NCI-H2029 (cell line): ENCODE data around the gene NAT9.

ENCODE experiments used
- DNase-seq: peaks from one replicate; lab custom pipeline; 2025; lab: John Stamatoyannopoulos, UW

The NAT9 gene

DNA sequence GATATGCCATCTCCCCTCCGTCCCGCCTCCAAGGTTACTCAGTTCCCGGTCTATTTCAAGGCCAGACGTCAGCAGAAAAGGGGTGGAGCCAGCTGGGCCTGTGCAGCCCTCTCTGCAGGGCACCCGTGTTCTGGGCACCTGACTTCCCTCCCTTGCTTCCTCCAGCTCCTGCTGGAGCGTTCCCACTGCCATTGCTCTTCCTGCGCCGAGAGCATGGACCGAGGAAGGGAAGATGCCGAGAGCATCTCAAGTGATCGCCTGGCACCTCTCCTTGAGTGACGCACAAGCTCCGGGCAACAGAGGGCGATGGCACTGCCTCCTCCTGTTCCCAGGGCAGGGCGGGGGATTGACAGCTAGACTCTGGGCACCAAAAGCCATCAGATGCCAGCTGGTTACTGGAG is 29.4 kb upstream of the NAT9 start:
- no peak for DNase-seq

DNA sequence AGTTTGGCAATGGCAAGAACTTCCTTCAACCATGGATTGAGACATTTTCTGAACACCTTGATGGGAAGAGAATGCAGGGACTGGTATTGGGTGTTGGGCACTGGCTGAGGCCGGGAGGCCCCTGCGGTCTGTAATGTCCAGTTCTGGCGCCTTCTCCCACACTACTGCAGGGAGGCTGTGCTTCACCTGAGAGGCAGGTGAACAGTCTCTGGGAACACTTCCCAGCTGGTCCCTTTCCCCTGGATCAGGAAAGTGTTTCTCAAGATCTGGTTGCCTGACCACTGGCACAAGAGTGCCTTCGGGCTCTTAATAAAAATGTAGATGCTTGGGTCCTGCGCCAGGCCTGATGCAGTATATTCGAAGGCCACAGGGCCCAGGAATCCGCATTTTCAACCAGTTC is 28.5 kb upstream of the NAT9 start:
- DNase-seq: no peak

DNA sequence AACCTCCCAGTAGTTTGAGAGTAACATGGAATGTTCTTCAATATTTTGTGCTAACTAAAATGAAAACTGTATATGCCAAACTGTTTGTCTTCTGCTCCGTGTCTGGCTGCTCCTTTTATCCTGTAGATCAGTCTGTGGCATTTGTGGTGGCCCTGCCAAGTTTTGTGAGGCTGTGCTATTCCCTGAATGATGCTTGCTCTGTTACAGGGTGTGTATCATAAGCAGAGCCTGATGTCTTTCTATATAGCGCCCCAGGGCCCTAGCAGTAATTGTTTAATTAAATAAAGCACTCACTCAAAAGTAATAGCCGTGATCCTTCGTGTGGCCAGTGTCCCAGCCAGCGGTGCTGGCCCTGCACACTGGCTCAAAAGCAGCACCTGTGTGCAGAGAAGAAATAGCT is 27.8 kb upstream of the NAT9 start:
- no peak for DNase-seq

- DNase-seq: no peak
Observed at GRCh38 chr17:74803388-74803930, 27.3 kb upstream of the NAT9 start.

DNA sequence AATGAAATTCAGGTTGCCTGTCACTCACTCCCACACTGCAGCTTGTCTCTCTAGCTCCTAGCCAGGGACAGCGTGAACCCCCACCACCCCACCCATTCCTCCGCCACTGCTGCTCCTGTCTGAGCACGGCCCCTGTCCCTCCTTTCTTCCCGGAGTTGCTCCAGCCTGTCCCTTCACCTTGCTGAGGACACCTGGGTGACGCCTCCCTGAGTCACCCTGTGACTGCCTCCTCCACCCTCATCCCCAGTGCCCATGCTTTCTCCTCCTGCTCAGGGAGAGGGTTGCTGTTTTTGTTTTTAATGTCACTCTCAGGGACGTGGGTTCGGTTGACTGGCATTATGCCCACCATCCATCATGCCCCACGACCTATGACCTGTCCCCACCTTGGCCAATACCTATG is 25.8 kb upstream of the NAT9 start:
- DNase-seq: no peak

DNA sequence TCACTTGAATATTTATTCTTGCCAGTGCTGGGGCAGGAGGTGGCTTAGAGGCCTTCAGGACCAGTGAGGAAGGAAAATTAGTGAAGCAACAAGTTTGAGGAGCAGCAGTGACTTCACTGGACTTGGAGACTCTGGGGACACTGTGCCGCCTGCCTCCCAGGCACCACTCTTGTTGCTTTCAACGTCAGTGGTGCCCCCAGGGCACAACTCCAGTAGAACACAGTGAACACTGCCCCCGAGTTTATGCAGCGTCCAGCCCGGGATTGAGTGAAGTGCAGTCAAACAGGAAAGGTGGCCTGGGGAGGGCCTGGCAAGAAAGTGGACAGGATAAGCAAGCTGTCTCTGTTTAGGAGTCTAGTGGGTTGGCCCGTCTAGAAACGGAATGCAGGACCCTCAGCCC is 24.4 kb upstream of the NAT9 start:
- no peak for DNase-seq

GRCh38 chr17:74799097-74799496 is 23.0 kb upstream of the NAT9 start:
- no peak for DNase-seq

- DNase-seq: no peak
Observed at GRCh38 chr17:74798239-74798707, 22.1 kb upstream of the NAT9 start.

GRCh38 chr17:74797824-74798223 is 21.7 kb upstream of the NAT9 start:
- DNase-seq: no peak

DNA sequence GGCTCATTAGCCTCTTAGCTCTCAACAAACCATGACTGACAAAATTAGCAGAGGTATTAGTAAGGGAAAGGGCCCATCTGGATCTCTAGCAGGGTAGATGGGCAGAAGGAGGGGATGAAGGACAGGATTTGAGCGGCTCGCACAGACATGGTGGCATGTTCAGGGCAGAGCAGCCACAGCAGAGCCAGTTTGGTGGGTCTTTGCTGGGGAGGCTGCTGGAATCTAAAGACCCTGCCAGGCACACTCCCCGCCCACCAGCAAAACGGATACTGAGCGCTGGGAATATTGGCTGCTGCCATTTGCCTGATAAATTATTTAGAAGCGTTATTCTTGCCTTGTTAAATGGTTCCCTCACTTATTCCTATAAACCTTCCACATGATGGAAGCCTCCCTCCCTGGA is 20.7 kb upstream of the NAT9 start:
- DNase-seq: no peak

DNA sequence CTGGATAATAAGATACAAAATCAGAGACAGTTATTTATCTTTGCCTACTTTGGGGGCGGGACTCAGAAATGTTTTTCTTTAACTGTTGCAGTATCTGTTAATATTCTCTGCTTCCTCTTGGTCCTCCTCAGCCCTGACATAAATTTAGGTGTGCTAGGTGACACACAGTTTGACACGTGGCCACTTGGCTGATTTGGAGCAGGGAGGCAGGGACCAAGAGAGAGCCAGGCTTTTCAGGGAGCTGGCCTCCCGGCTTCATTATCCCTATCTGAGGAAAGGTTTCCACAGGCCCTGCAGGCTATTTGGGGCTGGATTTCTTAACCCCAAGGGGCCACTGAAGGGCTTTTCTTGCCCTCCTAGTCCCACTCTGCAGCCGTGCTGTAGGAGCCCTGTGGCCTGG is 20.1 kb upstream of the NAT9 start:
- no peak for DNase-seq

DNA sequence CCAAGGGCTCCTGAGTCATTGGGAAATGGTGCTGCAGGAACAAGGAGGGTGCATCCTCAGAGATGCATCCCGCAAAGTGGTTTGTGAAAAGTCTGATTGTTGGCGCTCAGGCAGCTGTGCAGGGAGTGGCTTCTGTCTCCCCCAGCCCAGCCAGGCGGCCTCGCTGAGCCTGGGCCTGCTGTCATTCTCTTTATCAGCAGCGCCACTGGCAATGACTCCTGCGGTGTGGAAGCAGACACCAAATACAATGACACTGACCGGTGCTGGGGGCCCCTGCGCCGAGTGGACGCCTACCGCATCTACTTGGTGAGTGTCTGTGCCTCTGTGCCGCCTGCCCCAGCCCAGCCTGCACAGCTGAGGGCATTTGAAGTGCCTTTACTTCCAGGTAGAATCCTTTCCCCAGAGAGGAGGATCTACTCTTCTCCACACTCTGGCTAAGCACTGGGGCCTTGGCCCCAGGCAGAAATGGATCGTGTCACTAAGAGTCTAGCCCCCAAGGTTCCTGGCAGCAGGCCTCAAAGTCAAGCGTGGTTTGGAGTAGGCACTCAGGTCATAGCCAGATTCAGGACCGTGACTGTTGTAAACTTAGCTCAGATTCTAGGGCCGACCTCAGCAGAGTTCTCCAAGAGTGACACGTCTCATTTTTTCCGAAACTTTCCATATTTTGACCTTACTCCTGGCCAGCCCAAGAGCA is 19.3 kb upstream of the NAT9 start:
- no peak for DNase-seq

GRCh38 chr17:74792586-74793105 is 16.5 kb upstream of the NAT9 start:
- DNase-seq: no peak

GRCh38 chr17:74790161-74791058 is 14.3 kb upstream of the NAT9 start:
- no peak for DNase-seq

- no peak for DNase-seq
Observed at GRCh38 chr17:74786431-74787055, 10.4 kb upstream of the NAT9 start.

DNA sequence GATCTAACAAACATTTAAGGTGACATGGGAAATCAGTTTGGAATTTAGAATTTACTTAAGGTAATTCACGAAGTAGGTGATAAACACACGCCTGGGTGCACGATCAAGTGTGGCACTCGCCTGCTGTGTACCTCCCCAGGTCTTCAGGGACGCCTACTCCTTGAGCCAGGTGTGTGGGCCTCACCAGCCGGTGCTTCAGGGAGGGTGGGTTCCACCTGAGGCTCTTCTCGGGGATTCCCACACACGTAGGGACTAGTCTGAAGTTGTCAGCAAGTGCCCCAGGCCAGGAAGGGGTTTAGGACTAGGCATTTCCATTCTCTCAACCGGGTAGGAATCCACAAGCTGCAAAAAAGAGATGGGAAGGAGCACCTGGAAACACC is 9.8 kb upstream of the NAT9 start:
- no peak for DNase-seq

GRCh38 chr17:74785096-74785980 is 9.2 kb upstream of the NAT9 start:
- DNase-seq: no peak

GRCh38 chr17:74784125-74784810 is 8.1 kb upstream of the NAT9 start:
- no peak for DNase-seq

DNA sequence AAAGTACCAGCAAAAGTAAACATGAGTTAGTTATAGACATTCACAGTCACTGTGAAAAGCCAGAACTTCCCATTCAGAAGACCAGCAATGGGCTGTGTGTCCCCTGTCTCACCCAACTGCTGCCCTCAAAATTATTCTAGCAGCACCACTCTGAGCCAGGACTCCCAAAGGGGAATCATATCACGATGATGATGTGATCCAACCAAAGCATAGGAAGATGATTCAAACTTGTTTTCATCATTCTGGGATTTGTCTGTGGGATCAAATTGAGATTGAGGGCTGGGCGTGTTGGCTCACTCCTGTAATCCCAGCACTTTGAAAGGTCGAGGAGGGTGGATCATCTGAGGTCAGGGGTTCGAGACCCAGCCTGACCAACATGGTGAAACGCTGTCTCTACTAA is 6.4 kb upstream of the NAT9 start:
- no peak for DNase-seq

DNA sequence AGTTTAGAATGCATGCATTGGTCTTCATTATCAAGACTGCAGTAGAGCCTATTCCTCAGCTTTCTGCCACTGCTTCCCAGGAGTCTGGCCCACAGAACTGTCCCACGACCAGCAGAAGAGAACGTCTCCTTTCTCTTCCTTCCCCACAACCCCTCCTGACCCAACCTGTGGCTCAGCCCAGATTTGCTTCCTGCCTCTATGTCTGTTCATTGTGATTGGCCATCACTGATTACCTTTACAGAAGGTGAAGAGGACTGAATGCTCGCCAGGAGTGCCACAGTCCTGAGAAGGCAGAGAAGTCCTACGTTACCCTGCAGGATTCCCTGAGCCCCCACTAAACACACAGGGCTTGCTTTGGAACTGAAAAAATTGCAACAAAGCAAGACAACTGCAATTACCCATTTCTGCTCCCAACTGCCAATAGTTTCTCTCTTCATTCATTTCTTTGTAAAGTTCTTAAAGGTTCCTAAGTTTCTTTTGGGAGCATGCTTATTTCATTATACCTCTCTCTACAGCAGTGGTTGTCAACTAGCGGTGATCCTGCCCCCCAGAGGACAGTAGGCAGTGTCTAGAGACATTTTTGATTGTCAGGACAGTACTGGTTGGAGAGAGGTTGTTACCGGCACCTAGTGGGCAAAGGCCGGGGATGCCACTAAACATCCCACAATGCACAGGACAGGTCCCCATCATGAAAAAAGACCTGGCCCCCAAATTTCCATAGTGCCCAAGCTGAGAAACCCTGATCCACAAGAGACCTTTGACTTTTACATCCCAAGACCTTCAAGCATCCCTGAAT is 4.5 kb upstream of the NAT9 start:
- no peak for DNase-seq
